Measurements from ENCODE around the gene CRB1. TPM values are rescaled to one million over a fixed set of nuclear protein-coding genes. Genes with fewer than 3 reads are reported as not detected.

CRB1 gene
- total RNA-seq, 6 experiments from 2014 or later = 0.07 TPM; not detected in 5

DNA sequence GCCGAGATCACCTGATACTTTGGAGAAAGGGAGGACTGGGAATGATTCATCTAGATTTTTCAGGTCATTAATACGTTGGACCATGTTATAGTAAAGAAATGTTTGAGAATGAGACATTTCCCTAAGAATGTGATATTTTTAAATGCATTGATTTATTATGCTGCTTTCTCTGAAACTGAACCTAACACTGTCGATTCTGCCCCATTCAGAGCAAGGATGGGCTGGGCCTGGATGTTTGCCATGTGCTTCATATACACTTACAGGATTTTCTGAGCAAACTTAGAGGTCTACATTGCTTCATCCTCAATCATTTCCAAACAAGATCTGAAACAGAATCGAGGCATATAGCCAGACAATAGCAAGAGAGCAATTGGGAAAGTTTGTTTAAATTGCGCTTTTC, 183.3 kb downstream of the CRB1 start:
- H3K27me3 Mint-ChIP-seq (ENCODE audit: insufficient read depth) = no peaks in the 10 kb centered on the region; the same call in 1 of the 2 replicates
- no peaks in the 10 kb centered on the region for H3K36me3 Mint-ChIP-seq (ENCODE audit: low read depth)
- no peak for DNase-seq
- no peak overlapping the region for H3K27ac Mint-ChIP-seq
- no peaks in the 10 kb centered on the region for H3K9me3 Mint-ChIP-seq
- H3K4me3 Mint-ChIP-seq = no peak overlapping the region
- H3K4me1 Mint-ChIP-seq (ENCODE audit: low read depth) = peaks cover 12% of the 10 kb centered on the region; the same call in 1 of the 2 replicates
- TF ChIP-seq, protein P1, sequence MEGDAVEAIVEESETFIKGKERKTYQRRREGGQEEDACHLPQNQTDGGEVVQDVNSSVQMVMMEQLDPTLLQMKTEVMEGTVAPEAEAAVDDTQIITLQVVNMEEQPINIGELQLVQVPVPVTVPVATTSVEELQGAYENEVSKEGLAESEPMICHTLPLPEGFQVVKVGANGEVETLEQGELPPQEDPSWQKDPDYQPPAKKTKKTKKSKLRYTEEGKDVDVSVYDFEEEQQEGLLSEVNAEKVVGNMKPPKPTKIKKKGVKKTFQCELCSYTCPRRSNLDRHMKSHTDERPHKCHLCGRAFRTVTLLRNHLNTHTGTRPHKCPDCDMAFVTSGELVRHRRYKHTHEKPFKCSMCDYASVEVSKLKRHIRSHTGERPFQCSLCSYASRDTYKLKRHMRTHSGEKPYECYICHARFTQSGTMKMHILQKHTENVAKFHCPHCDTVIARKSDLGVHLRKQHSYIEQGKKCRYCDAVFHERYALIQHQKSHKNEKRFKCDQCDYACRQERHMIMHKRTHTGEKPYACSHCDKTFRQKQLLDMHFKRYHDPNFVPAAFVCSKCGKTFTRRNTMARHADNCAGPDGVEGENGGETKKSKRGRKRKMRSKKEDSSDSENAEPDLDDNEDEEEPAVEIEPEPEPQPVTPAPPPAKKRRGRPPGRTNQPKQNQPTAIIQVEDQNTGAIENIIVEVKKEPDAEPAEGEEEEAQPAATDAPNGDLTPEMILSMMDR (IDR thresholded peaks at IDR 0.05) = no peak

DNA sequence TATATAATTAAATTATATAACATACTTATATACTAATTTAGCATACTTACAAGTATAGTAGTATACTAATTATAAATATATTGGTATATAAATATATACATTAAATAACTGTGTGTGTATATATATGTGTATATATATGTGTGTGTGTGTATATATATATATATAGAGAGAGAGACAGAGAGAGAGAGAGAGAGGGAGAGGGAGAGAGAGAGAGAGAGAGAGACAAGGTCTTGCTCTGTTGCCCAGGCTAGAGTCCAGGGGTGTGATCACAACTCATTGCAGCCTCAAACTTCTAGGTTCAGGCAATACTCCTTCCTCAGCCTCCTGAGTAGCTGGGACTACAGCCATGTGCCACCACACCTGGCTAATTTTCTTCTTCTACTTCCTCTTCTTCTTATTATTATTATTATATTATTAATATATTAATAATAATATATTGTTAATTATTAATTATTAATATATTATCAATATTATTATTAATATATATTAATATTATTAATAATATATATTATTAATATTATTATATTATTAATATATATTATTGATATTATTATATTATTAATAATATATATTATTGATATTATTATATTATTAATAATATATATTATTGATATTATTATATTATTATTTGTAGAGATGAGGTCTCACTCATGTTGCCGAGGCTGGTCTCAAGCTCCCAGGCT, 185.5 kb downstream of the CRB1 start:
- Mint-ChIP-seq H3K4me1 (ENCODE audit: low read depth) (peaks cover 12% of the 10 kb centered on the region; the same call in 1 of the 2 replicates), H3K27ac (no peak overlapping the region), H3K9me3 (no peaks in the 10 kb centered on the region), H3K27me3 (ENCODE audit: insufficient read depth) (no peaks in the 10 kb centered on the region), H3K36me3 (ENCODE audit: low read depth) (no peaks in the 10 kb centered on the region), H3K4me3 (no peak overlapping the region)
- TF ChIP-seq, protein P1 (IDR thresholded peaks at IDR 0.05) = no peak
- no peak for DNase-seq

DNA sequence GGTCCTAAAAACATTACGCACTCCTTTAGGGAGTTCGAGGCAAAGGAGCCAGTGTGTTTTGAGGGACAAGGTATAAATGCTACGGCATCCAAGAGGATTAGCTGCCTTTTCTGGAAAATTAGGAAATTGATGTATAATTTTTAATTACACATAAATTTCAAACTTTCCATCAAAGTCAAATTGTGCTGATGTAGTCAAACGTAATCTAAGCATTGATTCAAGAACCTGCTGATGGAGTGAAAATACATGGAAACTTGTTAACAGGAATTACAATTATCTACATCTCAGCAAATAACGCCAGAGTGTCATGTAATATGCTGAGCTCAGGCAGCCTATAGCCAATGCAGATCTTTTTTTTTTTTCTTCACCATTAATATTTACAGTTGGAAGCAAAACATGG, 194.5 kb downstream of the CRB1 start:
- no peaks in the 10 kb centered on the region for H3K36me3 Mint-ChIP-seq (ENCODE audit: low read depth)
- no peak for DNase-seq
- H3K4me3 Mint-ChIP-seq = no peak overlapping the region
- H3K4me1 Mint-ChIP-seq (ENCODE audit: low read depth) = peaks cover 10% of the 10 kb centered on the region
- H3K27me3 Mint-ChIP-seq (ENCODE audit: insufficient read depth) = no peaks in the 10 kb centered on the region
- no peak overlapping the region for H3K27ac Mint-ChIP-seq
- no peaks in the 10 kb centered on the region for H3K9me3 Mint-ChIP-seq
- TF ChIP-seq, protein P1 (IDR thresholded peaks at IDR 0.05) = no peak

DNA sequence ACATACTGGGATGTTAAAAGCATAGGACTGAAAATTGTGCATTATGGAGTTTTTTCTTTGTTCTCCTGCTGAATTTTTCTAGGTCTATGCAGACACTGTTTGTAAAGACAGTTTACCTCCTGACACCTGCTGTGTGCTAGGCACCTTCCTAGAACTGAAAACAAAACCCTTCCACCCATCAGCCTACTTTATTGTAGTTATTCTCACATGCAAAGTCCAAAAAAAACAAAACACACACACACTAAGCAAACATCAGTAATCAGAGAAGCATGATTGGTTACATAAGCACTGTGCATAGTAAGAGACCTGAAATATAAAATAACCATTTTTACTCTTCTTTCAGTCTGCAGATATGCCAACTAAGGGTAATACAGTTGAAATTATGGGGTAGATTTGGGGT, 195.1 kb downstream of the CRB1 start:
- TF ChIP-seq, protein P1 (IDR thresholded peaks at IDR 0.05) = no peak
- no peak overlapping the region for H3K4me3 Mint-ChIP-seq
- no peak overlapping the region for H3K27ac Mint-ChIP-seq
- no peaks in the 10 kb centered on the region for H3K36me3 Mint-ChIP-seq (ENCODE audit: low read depth)
- H3K27me3 Mint-ChIP-seq (ENCODE audit: insufficient read depth) = no peaks in the 10 kb centered on the region
- no peak for DNase-seq
- no peaks in the 10 kb centered on the region for H3K9me3 Mint-ChIP-seq
- H3K4me1 Mint-ChIP-seq (ENCODE audit: low read depth) = peaks cover 16% of the 10 kb centered on the region

DNA sequence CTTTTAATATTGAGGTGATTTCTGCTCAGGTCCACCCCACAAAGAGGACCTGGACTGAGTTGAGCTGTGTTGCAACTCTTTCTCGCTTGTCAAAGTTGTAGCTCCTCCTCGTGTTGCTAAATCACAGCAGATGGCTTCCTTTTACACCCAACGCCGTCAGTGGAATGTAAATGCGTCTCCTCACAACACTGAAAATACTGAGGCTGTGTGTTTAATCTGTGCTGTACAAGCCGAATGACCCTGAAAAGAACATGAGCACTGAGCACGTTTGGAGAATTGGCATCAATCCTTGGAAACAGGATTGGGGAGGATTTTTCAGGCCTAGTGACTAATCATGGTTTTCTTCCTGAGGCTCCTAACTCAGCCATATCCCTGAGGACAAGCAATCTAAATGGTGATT, 196.0 kb downstream of the CRB1 start:
- peak; percentile 56 for DNase-seq
- Mint-ChIP-seq H3K9me3 (no peaks in the 10 kb centered on the region), H3K27ac (peak overlapping the region; percentile 43), H3K4me1 (ENCODE audit: low read depth) (peaks cover 20% of the 10 kb centered on the region), H3K27me3 (ENCODE audit: insufficient read depth) (no peaks in the 10 kb centered on the region), H3K4me3 (no peak overlapping the region), H3K36me3 (ENCODE audit: low read depth) (no peaks in the 10 kb centered on the region)
- TF ChIP-seq, protein P1 (IDR thresholded peaks at IDR 0.05) = no peak

Measured in HFFc6 (cell line).